T-cell (primary cell): Measurements from ENCODE around the gene RASA2. TPM values are rescaled to one million over a fixed set of nuclear protein-coding genes. Genes with fewer than 3 reads are reported as not detected.
"Not testable (repeated sequence)": the region's sequence is repeated elsewhere in the genome, so short reads cannot be mapped to it uniquely, and the experiment has no call there.

Experiments
- ATAC-seq, 4 experiments: fragments of 200-7000 bp in 3 of 4; fragments of 150-1000 bp in 1 of 4; cut with Tn5 transposase; replicated peaks in 1 of 4; 1 replicate in 3 of 4; 2 replicates in 1 of 4; pipeline ENCODE4 v1.10.0; 2021; ENCODE audit warnings: moderate library complexity in 3 of 4, mild to moderate bottlenecking in 2 of 4, moderate number of reproducible peaks in 1 of 4
- CTCF ChIA-PET, 2 donors: fragments of 300-600 bp; sonication (Branson Sonifier 250); formaldehyde crosslinking; loops; one replicate each; lab custom pipeline; 2022; ENCODE audit warnings: antibody characterized with exemption in 2 of 2; lab: Charles Lee
- POLR2A ChIA-PET, 2 donors: fragments of 300-600 bp; sonication (Branson Sonifier 250); formaldehyde crosslinking; loops; one replicate each; lab custom pipeline; 2022; ENCODE audit warnings: antibody characterized with exemption in 2 of 2; lab: Charles Lee
- DNase-seq, 35 experiments: peaks; one replicate each; pipeline versions ENCODE4 v3.0.0 to v3.0.0-alpha.2; 2013 to 2023
- H3K27ac ChIP-seq: one replicate; pipeline ENCODE4 v1.5.1; 2013; ENCODE audit warnings: low read length
- H3K27me3 ChIP-seq, 2 experiments: replicated peaks in 1 of 2; 1 replicate in 1 of 2; 2 replicates in 1 of 2; pipeline versions ENCODE4 v1.6.1 to v1.7.0; 2013; ENCODE audit warnings: low read length in 1 of 2, mixed read lengths in 1 of 2; ENCODE audit not compliant: control insufficient read depth in 2 of 2, insufficient read depth in 2 of 2; ENCODE audit errors: extremely low read depth in 1 of 2
- H3K36me3 ChIP-seq, 2 donors: 1 replicate in 1 of 2; 2 replicates in 1 of 2; pipeline versions ENCODE4 v1.6.1 to v1.7.0; 2013; ENCODE audit warnings: low read length in 1 of 2; ENCODE audit not compliant: control insufficient read depth in 2 of 2, insufficient read depth in 1 of 2; ENCODE audit errors: extremely low read depth in 1 of 2
- H3K4me1 ChIP-seq, 2 experiments: 1 replicate in 1 of 2; 2 replicates in 1 of 2; pipeline versions ENCODE4 v1.6.1 to v1.7.0; 2013; ENCODE audit warnings: low read length in 2 of 2, mixed read lengths in 1 of 2; ENCODE audit not compliant: insufficient read depth in 2 of 2, control insufficient read depth in 1 of 2; ENCODE audit errors: extremely low read depth in 1 of 2
- H3K4me3 ChIP-seq, 2 donors: 1 replicate in 1 of 2; 2 replicates in 1 of 2; pipeline versions ENCODE4 v1.5.1 to v1.7.0; 2013; ENCODE audit warnings: mild to moderate bottlenecking in 2 of 2, low read length in 1 of 2, moderate library complexity in 1 of 2; ENCODE audit not compliant: control insufficient read depth in 1 of 2; ENCODE audit errors: extremely low read depth in 1 of 2
- H3K9me3 ChIP-seq: 2 replicates; pipeline ENCODE4 v1.7.0; 2013
- H3K27ac Mint-ChIP-seq, 2 donors: one replicate each; pipeline ENCODE4 v1.8.0; 2020 to 2021; ENCODE audit warnings: mild to moderate bottlenecking in 2 of 2, mixed read lengths in 2 of 2
- H3K27me3 Mint-ChIP-seq, 2 donors: one replicate each; pipeline ENCODE4 v1.8.0; 2021 to 2022; ENCODE audit warnings: mixed read lengths in 2 of 2
- H3K36me3 Mint-ChIP-seq: one replicate; pipeline ENCODE4 v1.8.0; 2021; ENCODE audit warnings: mixed read lengths
- H3K4me1 Mint-ChIP-seq, 3 donors: one replicate each; pipeline ENCODE4 v1.8.0; 2020 to 2022; ENCODE audit warnings: mixed read lengths in 3 of 3, mild to moderate bottlenecking in 1 of 3
- H3K4me3 Mint-ChIP-seq, 3 donors: one replicate each; pipeline ENCODE4 v1.8.0; 2020 to 2022; ENCODE audit warnings: mild to moderate bottlenecking in 3 of 3, mixed read lengths in 3 of 3, moderate library complexity in 3 of 3
- H3K9me3 Mint-ChIP-seq, 3 donors: one replicate each; pipeline ENCODE4 v1.8.0; 2020 to 2022; ENCODE audit warnings: mixed read lengths in 3 of 3
- WGBS: methylation state at CpG from one replicate; pipeline ENCODE4 v1.1.5; 2013; ENCODE audit warnings: missing lambda C conversion rate; ENCODE audit not compliant: insufficient coverage; 5-methylcytosine and 5-hydroxymethylcytosine counted together
- total RNA-seq, 35 experiments: library from RNA in 6 of 35; stranded (reverse) in 6 of 35; fragments of 120-200 nt in 1 of 35; gene quantifications; one replicate each; pipeline versions ENCODE4 v1.2.1 to v1.2.4 and lab custom pipeline; 2013 to 2026

The RASA2 gene
- total RNA-seq, 5 donors from 2014 or later (not counting 1 experiment from before 2014, with no cell fraction given), result 52.7 to 80.0 (median 62.6) TPM

DNA sequence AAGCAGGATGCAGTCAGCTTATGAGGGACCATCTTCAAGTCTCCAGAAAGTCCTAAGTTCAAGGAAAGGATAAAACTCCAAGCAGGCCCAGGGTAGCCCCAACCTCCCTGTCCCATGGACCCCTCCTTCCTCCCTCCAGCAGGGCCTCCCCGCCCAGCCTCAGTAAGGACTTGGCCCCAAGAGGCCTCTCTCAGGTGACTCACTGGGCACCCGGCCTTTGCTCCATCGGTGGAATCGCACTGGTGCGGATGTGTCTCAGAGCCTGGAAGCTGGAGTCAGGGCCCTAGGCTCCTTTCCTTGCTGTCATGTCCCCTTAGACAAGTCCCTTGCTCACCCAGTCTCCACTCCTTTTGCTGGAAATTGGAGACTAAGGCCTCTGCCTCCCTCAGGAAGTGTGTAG lies 136.9 kb downstream of the RASA2 start:
- Mint-ChIP-seq H3K4me3 (no peak overlapping the region), H3K36me3 (no peaks in the 10 kb centered on the region), H3K9me3 (peaks cover under 1 to 2% (median 2%) of the 10 kb centered on the region in 3 donors), H3K27me3 (no peaks in the 10 kb centered on the region), H3K27ac (no peak overlapping the region), H3K4me1 (no peaks in the 10 kb centered on the region)
- WGBS, result 76% methylated on average over 5 of the region's 5 CpGs
- Histone ChIP-seq H3K9me3 (no peaks in the 10 kb centered on the region), H3K36me3 (no peaks in the 10 kb centered on the region), H3K27me3 (no peaks in the 10 kb centered on the region), H3K4me1 (no peaks in the 10 kb centered on the region), H3K4me3 (no peak overlapping the region), H3K27ac (no peak overlapping the region)
- ChIA-PET POLR2A (no interaction called here), CTCF (no interaction called here)
- ATAC-seq, result no peak
- DNase-seq, result no peak

DNA sequence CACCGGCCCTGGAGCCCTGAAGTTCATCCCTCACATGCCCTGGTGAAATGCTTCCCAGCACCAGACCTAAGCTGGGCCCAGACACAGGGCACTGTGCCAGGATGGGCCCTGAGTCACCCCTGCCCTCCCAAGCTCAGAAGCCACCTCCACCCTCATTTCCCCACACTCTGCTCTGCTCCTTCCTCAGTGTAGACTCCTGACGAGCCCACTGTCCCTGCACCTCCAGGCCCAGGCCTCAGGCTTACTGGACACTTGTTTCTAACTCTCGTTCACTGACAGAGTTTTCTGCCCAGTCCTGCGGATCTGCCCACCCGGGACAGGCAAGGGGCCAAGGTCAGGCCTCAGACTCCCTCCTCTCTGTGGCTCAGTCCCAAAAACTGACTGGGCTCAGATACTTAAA lies 138.7 kb downstream of the RASA2 start:
- 96% methylated on average over 4 of the region's 5 CpGs for WGBS
- H3K9me3 ChIP-seq, result no peaks in the 10 kb centered on the region
- H3K4me3 ChIP-seq, result no peak overlapping the region
- POLR2A ChIA-PET, result no interaction called here
- Mint-ChIP-seq H3K27me3 (no peaks in the 10 kb centered on the region), H3K9me3 (peaks cover 5 to 10% (median 9%) of the 10 kb centered on the region in 3 donors), H3K4me3 (no peak overlapping the region), H3K36me3 (no peaks in the 10 kb centered on the region), H3K4me1 (no peaks in the 10 kb centered on the region), H3K27ac (no peak overlapping the region)
- no peak for ATAC-seq
- H3K36me3 ChIP-seq, result no peaks in the 10 kb centered on the region
- no peaks in the 10 kb centered on the region for H3K4me1 ChIP-seq
- CTCF ChIA-PET, result no interaction called here
- no peak for DNase-seq
- H3K27ac ChIP-seq, result no peak overlapping the region
- H3K27me3 ChIP-seq, result no peaks in the 10 kb centered on the region

DNA sequence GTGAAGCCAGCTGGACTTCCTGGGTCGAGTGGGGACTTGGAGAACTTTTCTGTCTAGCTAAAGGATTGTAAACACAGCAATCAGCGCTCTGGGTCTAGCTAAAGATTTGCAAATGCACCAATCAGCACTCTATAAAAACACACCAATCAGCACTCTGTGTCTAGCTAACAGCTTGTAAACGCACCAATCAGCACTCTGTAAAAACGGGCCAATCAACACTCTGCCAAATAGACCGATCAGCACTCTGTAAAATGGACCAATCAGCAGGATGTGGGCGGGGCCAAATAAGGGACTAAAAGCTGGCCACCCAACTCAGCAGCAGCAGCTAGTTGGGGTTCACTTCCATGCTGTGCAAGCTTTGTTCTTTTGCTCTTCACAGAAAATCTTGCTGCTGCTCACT lies 141.5 kb downstream of the RASA2 start:
- H3K9me3 Mint-ChIP-seq, ATAC-seq, H3K9me3 ChIP-seq, H3K36me3 ChIP-seq, H3K4me3 ChIP-seq, POLR2A ChIA-PET, CTCF ChIA-PET, H3K27ac ChIP-seq, DNase-seq, H3K4me1 Mint-ChIP-seq, H3K4me3 Mint-ChIP-seq, H3K27ac Mint-ChIP-seq, H3K27me3 Mint-ChIP-seq, H3K27me3 ChIP-seq, H3K4me1 ChIP-seq, H3K36me3 Mint-ChIP-seq: not testable (repeated sequence)
- 73% methylated on average over 5 of the region's 6 CpGs for WGBS

DNA sequence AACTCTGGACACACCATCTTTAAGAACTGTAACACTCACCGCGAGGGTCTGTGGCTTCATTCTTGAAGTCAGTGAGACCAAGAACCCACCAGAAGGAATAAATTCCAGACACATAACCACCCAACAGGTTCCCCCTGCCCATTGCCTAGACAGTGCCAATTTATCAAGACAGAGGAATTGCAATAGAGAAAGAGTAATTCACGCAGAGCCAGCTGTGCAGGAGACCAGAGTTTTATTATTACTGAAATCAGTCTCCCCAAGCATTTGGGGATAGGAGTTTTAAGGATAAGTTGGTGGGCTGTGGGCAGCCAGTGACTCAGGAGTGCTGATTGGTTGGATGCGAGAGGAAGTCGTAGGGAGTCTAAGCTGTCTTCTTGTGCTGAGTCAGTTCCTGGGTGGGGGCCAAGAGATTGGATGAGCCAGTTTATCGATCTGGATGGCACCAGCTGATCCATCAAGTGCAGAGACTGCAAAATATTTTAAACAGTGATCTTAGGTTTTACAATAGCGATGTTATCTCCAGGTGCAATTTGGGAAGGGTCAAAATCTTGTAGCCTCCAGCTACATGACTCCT lies 142.1 kb downstream of the RASA2 start:
- H3K27ac Mint-ChIP-seq, ATAC-seq, H3K4me1 Mint-ChIP-seq, H3K27ac ChIP-seq, H3K27me3 Mint-ChIP-seq, H3K4me3 Mint-ChIP-seq, H3K9me3 Mint-ChIP-seq, H3K9me3 ChIP-seq, H3K4me3 ChIP-seq, H3K36me3 ChIP-seq, H3K27me3 ChIP-seq, H3K4me1 ChIP-seq, H3K36me3 Mint-ChIP-seq, POLR2A ChIA-PET, DNase-seq: not testable (repeated sequence)
- 71% methylated on average over 3 of the region's 7 CpGs for WGBS
- CTCF ChIA-PET, result interaction anchor here in 1 of 2 donors (0.6 kb wide), 1 partner anchor 578 kb away, joined by 3 read pairs; no protein-coding TSS in a partner anchor

DNA sequence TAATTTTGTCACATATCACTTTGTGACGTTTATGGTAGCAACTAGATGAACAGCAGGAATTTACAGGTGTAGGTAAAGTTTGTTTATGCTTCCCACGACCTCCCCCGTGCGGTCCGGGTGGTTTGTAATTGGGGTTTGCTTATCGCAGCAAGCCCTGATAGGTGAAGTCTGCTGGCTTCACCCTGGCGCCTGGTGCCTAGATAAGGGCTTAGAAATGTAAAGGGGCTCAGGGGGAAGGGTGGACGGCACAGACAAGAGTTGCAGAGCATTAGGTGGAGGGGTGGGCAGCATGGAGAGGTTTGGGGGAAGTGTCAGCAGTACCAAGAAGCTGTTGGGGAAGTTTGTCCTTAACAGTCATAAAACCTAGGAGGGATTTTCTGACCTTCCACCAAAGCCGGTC lies 143.1 kb downstream of the RASA2 start:
- DNase-seq (no peak), ATAC-seq (no peak)
- Histone ChIP-seq H3K27me3 (no peaks in the 10 kb centered on the region), H3K27ac (no peak overlapping the region), H3K36me3 (no peaks in the 10 kb centered on the region), H3K4me1 (no peaks in the 10 kb centered on the region), H3K9me3 (no peaks in the 10 kb centered on the region), H3K4me3 (no peak overlapping the region)
- CTCF ChIA-PET, result no interaction called here
- Mint-ChIP-seq H3K27me3 (no peaks in the 10 kb centered on the region), H3K36me3 (no peaks in the 10 kb centered on the region), H3K4me3 (no peak overlapping the region), H3K4me1 (no peaks in the 10 kb centered on the region), H3K9me3 (peaks cover 5 to 10% (median 9%) of the 10 kb centered on the region in 3 donors), H3K27ac (no peak overlapping the region)
- POLR2A ChIA-PET, result no interaction called here
- WGBS, result 84% methylated on average over 8 of the region's 9 CpGs

DNA sequence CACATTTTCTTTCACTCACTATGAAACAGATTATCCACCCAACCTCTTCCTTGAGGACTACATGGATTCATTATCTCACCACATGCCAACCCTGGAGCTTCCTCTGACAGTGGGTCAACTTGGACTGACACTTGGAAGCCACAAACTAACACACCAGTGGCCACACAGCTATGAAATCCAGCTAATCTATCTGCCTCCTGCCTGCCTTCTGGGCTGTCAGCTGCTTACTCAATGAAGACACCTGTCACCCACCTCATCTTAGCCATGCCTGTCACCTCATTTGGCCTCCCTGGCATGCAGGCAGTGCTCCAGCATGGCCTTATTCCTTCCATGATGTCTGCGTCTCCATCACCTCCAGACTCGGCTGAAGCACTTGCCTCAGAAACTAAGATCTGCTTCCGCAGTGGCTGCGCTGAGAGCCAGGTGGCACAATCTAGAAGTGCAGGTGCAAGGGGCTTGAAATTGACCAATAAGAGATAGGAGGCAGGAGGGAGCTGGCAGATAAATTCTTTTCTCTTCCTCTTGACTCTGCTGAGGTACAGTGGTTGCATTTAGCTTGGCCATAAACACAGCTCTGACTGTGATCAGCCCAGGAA lies 146.1 kb downstream of the RASA2 start:
- H3K27me3 Mint-ChIP-seq, result no peaks in the 10 kb centered on the region
- DNase-seq (no peak), ATAC-seq (no peak)
- no peak overlapping the region for H3K27ac ChIP-seq
- no peaks in the 10 kb centered on the region for H3K36me3 Mint-ChIP-seq
- ChIA-PET POLR2A (no interaction called here), CTCF (interaction anchor here in 1 of 2 donors (0.6 kb wide), 1 partner anchor 334 kb away, joined by 3 read pairs; no protein-coding TSS in a partner anchor)
- H3K4me1 ChIP-seq, result no peaks in the 10 kb centered on the region
- no peak overlapping the region for H3K27ac Mint-ChIP-seq
- no peaks in the 10 kb centered on the region for H3K27me3 ChIP-seq
- peaks cover 5 to 10% (median 9%) of the 10 kb centered on the region in 3 donors for H3K9me3 Mint-ChIP-seq
- H3K4me1 Mint-ChIP-seq, result no peaks in the 10 kb centered on the region
- H3K4me3 ChIP-seq, result no peak overlapping the region
- 100% methylated on average over 4 of the region's 4 CpGs for WGBS
- H3K36me3 ChIP-seq, result no peaks in the 10 kb centered on the region
- no peak overlapping the region for H3K4me3 Mint-ChIP-seq
- no peaks in the 10 kb centered on the region for H3K9me3 ChIP-seq
